CD4-positive, alpha-beta T cell treated with Interleukin-6 at 100 ng/mL for 8 hours (primary cell): ENCODE results near the gene GBA2.

Source experiments
- DNase-seq: peaks from one replicate; pipeline ENCODE4 v3.0.0-alpha.2; 2020; ENCODE audit warnings: mixed read lengths, low spot score

GBA2 gene

DNA sequence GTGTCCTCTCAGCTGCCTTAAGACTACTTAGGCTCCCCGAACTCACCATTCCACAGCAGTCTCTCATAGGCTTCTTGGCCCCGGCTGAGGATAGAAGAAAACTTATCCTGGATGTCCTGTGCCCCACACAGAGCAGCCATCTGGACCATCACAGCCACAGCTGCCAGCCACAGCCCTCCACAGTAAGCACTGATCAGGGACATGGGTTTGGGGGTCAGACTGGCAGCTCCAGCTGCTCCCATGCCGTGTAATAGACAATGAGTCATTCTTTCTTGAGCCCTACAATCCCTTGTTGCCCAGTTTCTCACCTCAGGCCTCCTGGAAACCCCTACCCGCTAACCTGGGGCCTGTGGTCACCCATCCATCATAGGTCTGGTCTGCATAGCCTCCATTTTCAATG is 10.8 kb downstream of the GBA2 start:
- DNase-seq: no peak

DNA sequence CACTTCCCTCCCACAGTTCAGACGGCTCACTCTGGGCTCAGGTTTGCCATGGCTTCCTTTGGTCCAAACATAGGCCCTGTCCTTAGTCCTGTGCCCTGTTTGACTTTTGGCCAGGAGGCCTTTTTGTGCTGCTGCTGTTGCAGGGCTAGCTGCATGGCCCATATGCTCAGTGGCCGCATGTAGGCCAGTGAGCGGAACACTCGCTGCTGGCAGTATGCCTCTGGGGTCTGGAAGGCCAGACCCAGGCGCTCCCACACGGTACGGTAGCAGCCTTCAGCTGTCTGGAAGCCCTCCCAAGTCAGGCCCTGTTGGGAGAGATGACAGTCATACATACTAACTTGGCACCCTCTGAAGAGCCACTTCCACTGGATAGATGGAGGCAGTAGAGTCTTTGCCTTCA is 11.9 kb downstream of the GBA2 start:
- no peak for DNase-seq

GRCh38 chr9:35736201-35736633 is 12.8 kb downstream of the GBA2 start:
- peak; percentile 73 for DNase-seq

DNA sequence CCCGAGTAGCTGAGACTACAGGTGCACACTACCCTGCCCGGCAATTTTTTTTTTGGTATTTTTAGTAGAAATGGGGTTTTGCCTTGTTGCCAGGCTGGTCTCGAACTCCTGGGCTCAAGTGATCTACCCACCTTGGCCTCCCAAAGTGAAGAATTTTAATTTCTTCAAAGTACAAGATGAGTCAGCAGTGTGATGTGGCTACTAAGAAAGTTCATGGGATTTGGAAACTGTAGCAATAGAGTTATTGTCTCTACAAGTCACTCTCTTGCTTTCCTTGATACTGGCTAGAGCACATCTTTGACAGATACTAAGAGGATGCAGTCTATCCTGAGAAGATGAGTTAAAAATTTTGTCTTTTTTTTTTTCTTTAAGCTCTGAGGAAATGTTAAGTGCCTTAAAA is 14.9 kb downstream of the GBA2 start:
- no peak for DNase-seq

DNA sequence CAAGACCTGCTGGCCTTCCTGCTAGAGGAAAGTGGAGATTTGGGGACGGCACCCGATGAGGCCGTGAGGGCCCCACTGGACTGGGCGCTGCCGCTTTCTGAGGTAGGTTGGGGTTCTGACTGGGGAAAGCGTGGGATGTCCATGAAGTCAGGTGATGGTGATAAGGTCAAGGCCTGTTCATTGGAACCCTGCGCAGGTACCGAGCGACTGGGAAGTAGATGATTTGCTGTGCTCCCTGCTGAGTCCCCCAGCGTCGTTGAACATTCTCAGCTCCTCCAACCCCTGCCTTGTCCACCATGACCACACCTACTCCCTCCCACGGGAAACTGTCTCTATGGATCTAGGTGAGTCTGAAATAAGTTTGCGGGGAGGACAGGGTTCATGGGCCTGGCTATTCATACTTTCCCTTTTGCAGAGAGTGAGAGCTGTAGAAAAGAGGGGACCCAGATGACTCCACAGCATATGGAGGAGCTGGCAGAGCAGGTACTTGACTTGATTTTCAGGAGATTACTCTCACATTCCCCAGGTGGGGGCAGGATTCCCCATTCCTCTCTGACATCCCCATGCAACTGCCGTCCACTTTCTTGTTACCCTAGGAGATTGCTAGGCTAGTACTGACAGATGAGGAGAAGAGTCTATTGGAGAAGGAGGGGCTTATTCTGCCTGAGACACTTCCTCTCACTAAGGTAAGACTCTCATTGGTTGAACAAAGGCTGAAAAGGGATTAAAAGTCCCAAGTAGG is 16.1 kb downstream of the GBA2 start:
- DNase-seq: no peak

DNA sequence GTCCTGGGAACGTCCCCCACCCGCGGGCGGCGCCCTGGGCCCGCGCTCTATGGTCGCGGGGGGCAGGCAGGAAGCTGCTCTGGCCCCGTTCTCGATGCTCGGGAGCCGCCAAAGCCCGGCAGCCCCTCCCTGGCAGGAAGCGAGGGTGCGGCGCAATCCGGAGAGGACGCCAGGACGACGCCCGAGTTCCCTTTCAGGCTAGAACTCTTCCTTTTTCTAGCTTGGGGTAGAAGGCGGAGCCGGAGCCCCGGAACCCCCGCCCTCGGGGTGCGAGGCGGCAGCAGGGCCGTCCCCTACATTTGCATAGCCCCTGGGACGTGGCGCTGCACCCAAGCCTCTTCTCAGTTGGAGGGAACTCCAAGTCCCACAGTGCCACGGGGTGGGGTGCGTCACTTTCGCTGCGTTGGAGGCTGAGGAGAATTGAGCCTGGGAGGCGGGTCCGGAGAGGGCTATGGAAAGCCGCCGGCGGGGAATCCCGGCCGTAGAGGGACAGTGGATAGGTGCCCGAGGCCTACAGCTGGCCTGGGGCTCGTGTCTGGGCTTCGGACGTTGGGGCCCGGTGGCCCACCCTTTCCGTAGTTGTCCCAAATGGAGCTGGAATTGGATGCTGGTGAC is 16.7 kb downstream of the GBA2 start, which contains the start of the genes CREB3 and TLN1:
CREB3 (plus strand) TSS at position 482 of the 615 bp plus-strand sequence; CDS start at position 589, 107 bp downstream.
TLN1 (minus strand) TSS at position 11 of the 615 bp plus-strand sequence. CDS start 6,501 bp downstream, outside the sequence.
- peak; percentile 98 for DNase-seq

GRCh38 chr9:35731415-35732184 is 17.4 kb downstream of the GBA2 start:
- DNase-seq: peak; percentile 16

DNA sequence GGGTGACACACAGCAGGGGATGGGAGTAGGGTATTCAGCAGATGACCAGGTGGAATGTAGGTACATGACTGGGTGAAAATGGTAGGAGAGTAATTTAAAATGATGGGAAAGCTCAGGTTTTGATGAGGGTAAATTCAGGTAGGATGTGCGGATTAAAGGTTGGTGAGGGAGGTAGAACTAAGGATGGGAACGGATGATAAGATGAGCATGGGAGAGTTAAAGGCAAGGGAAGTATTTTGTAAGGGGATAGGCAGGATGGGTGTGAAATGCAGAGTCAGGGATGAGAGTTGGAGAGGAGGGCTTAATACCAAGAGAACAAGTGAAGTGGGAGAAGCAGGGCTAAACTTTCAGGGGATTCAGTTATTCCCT is 18.6 kb downstream of the GBA2 start:
- no peak for DNase-seq

GRCh38 chr9:35729700-35730485 is 19.1 kb downstream of the GBA2 start:
- peak; percentile 30 for DNase-seq

- DNase-seq: no peak
These were observed 19.9 kb downstream of the GBA2 start for GRCh38 chr9:35729101-35729500.

GRCh38 chr9:35728041-35728971 is 20.7 kb downstream of the GBA2 start:
- peak; percentile 47 for DNase-seq

DNA sequence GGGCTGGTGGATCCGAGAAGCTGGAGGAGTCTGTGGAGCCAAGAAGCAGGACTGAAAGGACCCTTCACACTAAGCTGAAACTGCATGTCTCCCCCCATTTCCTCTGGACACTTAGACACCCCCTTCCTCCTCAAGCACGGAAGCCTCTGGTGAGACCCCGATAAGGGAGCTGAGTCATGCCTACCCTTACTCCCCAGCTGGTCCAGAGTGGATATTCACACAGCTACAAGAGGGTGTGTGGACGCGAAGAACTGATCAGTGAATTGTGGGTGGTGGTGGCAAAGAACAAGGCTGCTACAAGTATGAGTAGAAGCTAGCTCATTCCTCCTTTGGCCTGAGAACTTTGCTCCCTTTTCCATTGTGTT is 21.4 kb downstream of the GBA2 start:
- DNase-seq: no peak

DNA sequence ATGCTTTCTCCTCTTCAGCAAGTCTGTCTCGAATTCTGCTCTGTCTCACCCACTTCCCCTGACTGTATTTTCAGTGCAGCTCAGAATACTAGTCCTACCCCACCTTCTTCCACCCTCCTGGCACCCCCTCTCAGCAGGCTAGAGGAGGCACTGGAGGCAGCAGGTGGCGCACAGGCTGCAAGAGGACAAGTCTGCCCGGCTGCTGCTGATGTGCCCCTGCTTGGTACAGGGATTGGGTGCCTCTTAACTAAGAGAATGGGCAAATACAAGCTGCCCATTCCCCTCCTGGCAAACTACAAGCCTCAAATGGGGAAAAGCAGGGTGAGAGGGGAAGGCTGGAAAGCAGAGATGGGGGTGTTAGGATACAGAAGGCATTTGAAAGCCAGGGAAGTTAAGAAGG is 22.1 kb downstream of the GBA2 start:
- peak; percentile 37 for DNase-seq

DNA sequence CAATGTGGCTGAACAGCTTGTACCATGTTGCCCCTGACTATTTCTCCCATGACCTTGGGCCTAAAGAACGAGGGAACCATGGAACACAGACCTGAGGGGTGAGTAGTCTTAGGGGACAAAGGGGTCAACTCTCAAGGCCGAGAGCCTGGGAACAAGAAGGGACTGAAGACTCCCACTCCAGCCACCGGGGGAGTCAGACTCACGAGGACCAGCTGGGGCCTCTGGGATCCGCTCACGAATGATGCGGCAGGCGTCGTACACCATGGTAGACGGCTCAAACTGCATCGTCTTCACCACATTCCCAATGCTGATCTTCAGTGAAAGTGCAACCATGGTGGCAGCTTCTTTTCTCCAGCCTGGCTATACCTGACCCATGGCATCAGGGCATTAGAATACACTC is 23.7 kb downstream of the GBA2 start:
- no peak for DNase-seq

DNA sequence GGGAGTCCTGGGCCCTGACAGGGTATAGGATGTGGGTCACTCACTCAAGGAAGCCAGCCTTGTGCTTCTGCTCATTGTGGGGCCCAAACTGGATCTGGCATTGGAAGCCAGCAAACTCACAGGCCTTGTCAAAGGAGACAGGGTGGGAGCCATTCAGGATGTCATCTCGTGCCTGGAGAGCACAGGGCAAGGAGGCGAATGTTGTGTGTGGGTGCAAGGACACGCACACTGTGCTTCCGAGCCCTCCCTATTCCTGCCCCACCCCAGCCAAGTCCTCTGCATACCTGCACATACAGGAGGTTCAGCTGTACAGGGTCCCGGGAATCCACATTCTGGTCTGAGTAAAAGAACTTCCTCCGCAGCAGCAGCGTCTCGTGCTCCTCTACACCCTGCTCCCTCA is 25.1 kb downstream of the GBA2 start:
- no peak for DNase-seq

DNA sequence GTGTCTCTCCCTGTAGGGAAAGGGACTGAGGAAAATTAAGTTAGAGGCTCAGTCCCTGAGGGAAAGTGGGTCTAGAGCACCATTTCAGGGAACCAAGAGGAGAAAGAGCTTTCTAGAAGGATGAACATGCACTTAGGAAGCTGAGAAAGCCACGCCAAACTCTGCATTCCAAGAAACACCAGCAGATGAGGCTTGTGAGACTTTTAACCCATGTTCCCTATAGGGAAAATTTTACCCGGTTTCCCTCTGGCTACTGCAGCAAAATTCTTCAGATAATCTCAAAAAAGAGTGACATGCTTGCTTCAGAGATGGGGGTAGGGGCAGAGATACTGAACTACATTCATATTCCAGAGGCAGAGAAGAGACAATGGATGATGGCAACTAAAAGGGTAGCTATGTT is 25.6 kb downstream of the GBA2 start:
- no peak for DNase-seq

GRCh38 chr9:35719546-35719945 is 29.5 kb downstream of the GBA2 start:
- DNase-seq: no peak

DNA sequence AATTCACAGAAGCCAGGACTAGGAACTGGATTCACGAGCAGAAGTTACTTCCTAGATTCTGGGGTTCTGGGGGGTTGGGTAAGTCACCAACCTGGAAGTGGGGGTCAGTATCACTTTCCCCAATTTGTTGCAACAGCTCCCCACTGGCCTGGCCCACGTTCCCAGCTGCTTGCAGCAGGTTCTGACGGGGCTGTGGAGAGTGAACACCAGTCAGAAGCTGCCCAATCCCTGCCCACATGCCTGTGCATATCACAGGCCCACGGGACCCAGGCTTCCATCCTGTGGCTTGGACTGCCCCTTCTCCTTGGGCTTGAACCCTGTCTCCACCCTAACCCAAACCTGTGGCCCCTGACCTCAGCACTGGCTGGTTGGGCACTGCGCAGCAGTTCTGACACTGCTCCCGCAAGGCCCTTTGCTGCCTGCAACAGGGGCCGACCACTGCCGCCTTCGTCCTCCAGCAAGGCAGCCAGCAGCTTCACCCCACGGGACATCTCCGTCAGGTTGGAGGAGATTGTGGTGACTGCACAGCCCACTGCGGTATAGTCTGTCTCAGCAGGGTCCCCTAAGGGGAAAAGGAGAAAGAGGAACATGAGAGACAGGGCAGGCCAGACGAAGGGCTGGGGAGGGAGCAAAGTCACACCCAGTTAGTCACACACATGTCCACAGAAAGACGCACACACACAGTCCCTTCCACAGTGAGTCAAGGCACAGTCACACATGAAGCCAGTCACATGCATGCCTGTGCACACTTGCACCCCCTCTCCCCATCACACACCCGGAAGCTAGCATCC is 30.1 kb downstream of the GBA2 start:
- DNase-seq: no peak

DNA sequence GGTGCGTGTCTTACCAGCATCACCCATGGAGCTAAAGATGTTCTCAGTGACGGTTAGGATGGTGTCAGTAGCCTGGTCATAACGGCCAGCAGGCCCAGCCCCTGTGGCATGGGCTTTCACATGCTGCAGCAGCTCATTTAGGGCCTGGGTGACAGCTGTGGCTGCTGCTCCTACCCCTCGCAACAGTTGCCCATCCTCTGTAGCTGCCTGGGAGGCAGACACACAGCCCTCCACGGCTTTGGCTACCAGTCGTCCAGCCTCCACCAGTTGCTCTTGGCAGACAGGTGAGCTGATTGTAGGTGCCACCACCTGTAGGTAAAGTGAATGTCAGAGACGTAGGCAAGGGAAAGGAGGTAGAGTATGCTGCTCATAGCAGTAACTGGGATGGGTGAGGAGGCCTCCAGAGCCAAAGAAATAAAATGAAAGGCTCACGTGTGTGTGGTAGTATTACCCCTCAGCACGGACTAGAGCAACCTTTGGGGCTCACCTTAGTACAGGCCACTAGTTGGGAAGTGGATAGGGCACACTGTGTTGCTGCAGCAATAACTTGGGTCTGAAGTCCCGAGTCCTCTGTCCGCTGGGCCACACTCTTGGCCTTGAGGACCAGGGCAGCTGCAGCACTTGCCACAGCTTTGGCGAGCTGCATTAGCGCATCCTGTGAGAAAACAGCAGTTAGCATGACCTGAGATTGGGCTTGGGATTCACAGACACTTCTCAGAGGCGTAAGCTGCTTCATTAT is 31.7 kb downstream of the GBA2 start:
- DNase-seq: no peak
